ENCODE data around the gene ANKRD30BL.
"Not testable (repeated sequence)": the region's sequence is repeated elsewhere in the genome, so short reads cannot be mapped to it uniquely, and the experiment has no call there.

DNA sequence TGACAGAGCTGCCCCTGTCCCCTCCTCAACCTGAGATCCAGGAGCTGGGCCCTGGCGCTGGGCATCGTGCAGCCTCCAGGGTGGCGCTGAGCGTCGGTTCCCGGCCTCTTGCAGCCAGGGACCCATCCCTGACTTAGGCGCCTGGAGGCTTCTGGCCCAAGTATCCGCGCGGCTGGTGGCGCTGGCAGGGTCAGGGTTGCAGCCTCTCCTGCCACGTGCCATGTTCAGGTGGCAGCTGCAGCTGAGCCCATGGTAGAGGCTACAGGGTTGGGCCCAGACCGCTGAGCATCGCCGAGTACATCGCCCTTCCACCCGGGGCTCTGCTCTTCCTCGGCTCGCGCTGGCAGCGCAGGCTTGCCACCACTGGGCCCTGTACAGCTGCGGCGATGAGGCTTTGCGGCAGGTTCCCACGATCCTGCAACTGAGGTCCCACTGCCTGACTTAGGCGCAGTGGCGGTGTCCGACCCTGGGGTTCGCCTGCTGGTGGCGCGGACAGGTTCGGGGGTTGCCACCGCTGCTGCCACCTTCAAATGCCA, 441 bp upstream of the ANKRD30BL start:
- TF ChIP-seq CTCF, POLR2A (IDR thresholded peaks at IDR 0.05): not testable (repeated sequence)
